ENCODE results near the gene GALNTL6. TPM values are rescaled to one million over a fixed set of nuclear protein-coding genes. Genes with fewer than 3 reads are reported as not detected.

The GALNTL6 gene
- total RNA-seq, 1 experiment from 2014 or later, result not detected

DNA sequence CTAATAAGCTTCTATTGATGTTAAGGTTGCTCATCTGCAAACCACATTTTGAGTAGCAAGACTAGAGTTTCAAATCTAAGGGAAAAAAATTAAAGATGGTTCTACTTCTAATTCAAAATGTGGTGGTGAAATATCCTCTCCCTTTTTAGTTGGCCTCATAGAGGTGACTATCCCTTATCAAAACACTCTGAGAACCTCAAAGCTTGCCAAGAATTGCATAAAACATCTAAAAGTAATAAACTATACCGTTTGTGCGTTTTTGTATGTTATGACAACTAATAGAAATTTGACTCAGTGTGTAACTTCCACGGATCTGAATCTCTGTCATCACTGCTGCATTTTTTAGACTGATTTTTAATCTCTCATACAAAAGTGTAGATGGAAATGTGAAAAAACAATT, 682.6 kb downstream of the GALNTL6 start:
- no peaks in the 10 kb centered on the region for H3K79me1 ChIP-seq (ENCODE audit: insufficient read depth, low read depth, low read length, poor library complexity, severe bottlenecking)
- H3K27me3 ChIP-seq (ENCODE audit: insufficient read depth, low read length), result no peaks in the 10 kb centered on the region
- DNase-seq, result no peak
- H2AK5ac ChIP-seq (ENCODE audit: insufficient read length, low read length), result no peak overlapping the region
- no CpG with 5 or more reads among the region's 3 CpGs for WGBS (ENCODE audit: extremely low coverage, insufficient read length, low lambda C conversion rate)
- H3K14ac ChIP-seq (ENCODE audit: insufficient read depth, low read length), result no peak overlapping the region
- H3K23me2 ChIP-seq (ENCODE audit: insufficient read length, low read depth, low read length, poor library complexity, severe bottlenecking), result no peaks in the 10 kb centered on the region
- H3K9ac ChIP-seq (ENCODE audit: extremely low read depth, insufficient read length, low read length), result no peak overlapping the region
- H3K4me3 Mint-ChIP-seq, result no peak overlapping the region
- no peak overlapping the region for H2AFZ ChIP-seq (ENCODE audit: low read length)
- H2BK20ac ChIP-seq (ENCODE audit: low read depth, low read length, poor library complexity, severe bottlenecking), result no peak overlapping the region
- H2BK120ac ChIP-seq (ENCODE audit: low read depth, low read length, poor library complexity, severe bottlenecking), result no peak overlapping the region
- no peak overlapping the region for H3K4ac ChIP-seq (ENCODE audit: low read depth, low read length)
- H3K27ac Mint-ChIP-seq, result no peak overlapping the region
- no peak overlapping the region for H4K8ac ChIP-seq (replicated peaks; ENCODE audit: insufficient read length, low read depth, low read length)
- no peaks in the 10 kb centered on the region; a peak in 1 of 4 replicates for H3K4me1 Mint-ChIP-seq
- H4K5ac ChIP-seq (ENCODE audit: insufficient read length, low read depth, low read length), result no peak overlapping the region
- H2BK15ac ChIP-seq (ENCODE audit: low read depth, low read length), result no peak overlapping the region
- no peaks in the 10 kb centered on the region for H3K9me3 Mint-ChIP-seq
- H3K79me2 ChIP-seq (ENCODE audit: insufficient read depth, low read length), result no peaks in the 10 kb centered on the region
- H3K9me3 ChIP-seq (ENCODE audit: control insufficient read depth, low read depth, low read length), result no peaks in the 10 kb centered on the region
- no peaks in the 10 kb centered on the region for H3K36me3 Mint-ChIP-seq (ENCODE audit: insufficient read depth in 1 of 3, low read depth in 3 of 3)
- H3K4me1 ChIP-seq (ENCODE audit: insufficient read depth, low read length), result no peaks in the 10 kb centered on the region
- H3K4me2 ChIP-seq (ENCODE audit: insufficient read depth, insufficient read length, low read length), result no peak overlapping the region
- H3K23ac ChIP-seq (ENCODE audit: insufficient read length, low read depth, low read length), result no peak overlapping the region
- H4K91ac ChIP-seq (ENCODE audit: insufficient read length, low read depth, low read length), result no peak overlapping the region
- H3K27me3 Mint-ChIP-seq (ENCODE audit: low read depth), result no peaks in the 10 kb centered on the region
- H4K20me1 ChIP-seq (ENCODE audit: control insufficient read depth, insufficient read depth, insufficient read length), result no peaks in the 10 kb centered on the region
- H3T11ph ChIP-seq (ENCODE audit: low read length), result no peak overlapping the region
- H2BK5ac ChIP-seq (ENCODE audit: insufficient read length, low read length), result no peak overlapping the region
- no peak overlapping the region for H3K56ac ChIP-seq (ENCODE audit: insufficient read length, low read depth, low read length)
- TF ChIP-seq, protein P1, sequence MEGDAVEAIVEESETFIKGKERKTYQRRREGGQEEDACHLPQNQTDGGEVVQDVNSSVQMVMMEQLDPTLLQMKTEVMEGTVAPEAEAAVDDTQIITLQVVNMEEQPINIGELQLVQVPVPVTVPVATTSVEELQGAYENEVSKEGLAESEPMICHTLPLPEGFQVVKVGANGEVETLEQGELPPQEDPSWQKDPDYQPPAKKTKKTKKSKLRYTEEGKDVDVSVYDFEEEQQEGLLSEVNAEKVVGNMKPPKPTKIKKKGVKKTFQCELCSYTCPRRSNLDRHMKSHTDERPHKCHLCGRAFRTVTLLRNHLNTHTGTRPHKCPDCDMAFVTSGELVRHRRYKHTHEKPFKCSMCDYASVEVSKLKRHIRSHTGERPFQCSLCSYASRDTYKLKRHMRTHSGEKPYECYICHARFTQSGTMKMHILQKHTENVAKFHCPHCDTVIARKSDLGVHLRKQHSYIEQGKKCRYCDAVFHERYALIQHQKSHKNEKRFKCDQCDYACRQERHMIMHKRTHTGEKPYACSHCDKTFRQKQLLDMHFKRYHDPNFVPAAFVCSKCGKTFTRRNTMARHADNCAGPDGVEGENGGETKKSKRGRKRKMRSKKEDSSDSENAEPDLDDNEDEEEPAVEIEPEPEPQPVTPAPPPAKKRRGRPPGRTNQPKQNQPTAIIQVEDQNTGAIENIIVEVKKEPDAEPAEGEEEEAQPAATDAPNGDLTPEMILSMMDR (conservative IDR thresholded peaks at IDR 0.05), result no peak
- no peak overlapping the region for H3K27ac ChIP-seq (ENCODE audit: insufficient read length, low read depth, low read length)
- no peak overlapping the region for H2BK12ac ChIP-seq (ENCODE audit: insufficient read length, low read depth, low read length)
- H3K18ac ChIP-seq (ENCODE audit: insufficient read length, low read depth, low read length), result no peak overlapping the region
